Measurements from ENCODE around the gene RAI14. TPM values are rescaled to one million over a fixed set of nuclear protein-coding genes. Genes with fewer than 3 reads are reported as not detected.
"Not testable (repeated sequence)": the region's sequence is repeated elsewhere in the genome, so short reads cannot be mapped to it uniquely, and the experiment has no call there.

RAI14 gene
- total RNA-seq, 1 donor from 2014 or later = 92.7 TPM

- H3K9me3 Mint-ChIP-seq = no peaks in the 10 kb centered on the region
- no peak for DNase-seq (ENCODE audit: low read depth, low spot score)
- H3K4me3 Mint-ChIP-seq = no peak overlapping the region
- H3K27ac Mint-ChIP-seq (ENCODE audit: unreplicated experiment) = no peak overlapping the region
- TF ChIP-seq CTCF (conservative IDR thresholded peaks at IDR 0.05) = no peak
- no peaks in the 10 kb centered on the region for H3K27me3 Mint-ChIP-seq (ENCODE audit: low read depth)
- H3K4me1 Mint-ChIP-seq = no peaks in the 10 kb centered on the region
- H3K36me3 Mint-ChIP-seq (ENCODE audit: low read depth) = peaks cover 42% of the 10 kb centered on the region
Observed at GRCh38 chr5:34822956-34823715, 167.0 kb downstream of the RAI14 start.

- Mint-ChIP-seq H3K4me3 (no peak overlapping the region), H3K9me3 (no peaks in the 10 kb centered on the region), H3K4me1 (peaks cover 6% of the 10 kb centered on the region), H3K27me3 (ENCODE audit: low read depth) (no peaks in the 10 kb centered on the region), H3K36me3 (ENCODE audit: low read depth) (peaks cover 54% of the 10 kb centered on the region), H3K27ac (ENCODE audit: unreplicated experiment) (no peak overlapping the region)
- no peak for DNase-seq (ENCODE audit: low read depth, low spot score)
- TF ChIP-seq CTCF (conservative IDR thresholded peaks at IDR 0.05) = no peak
Observed at GRCh38 chr5:34826347-34826746, 170.2 kb downstream of the RAI14 start.

- Mint-ChIP-seq H3K4me3 (no peak overlapping the region), H3K27ac (ENCODE audit: unreplicated experiment) (no peak overlapping the region)
Observed at GRCh38 chr5:34827588-34828506, 171.7 kb downstream of the RAI14 start.

GRCh38 chr5:34830827-34831226 lies 174.7 kb downstream of the RAI14 start:
- not testable (repeated sequence) for H3K9me3 Mint-ChIP-seq; DNase-seq (ENCODE audit: low read depth, low spot score); H3K27ac Mint-ChIP-seq (ENCODE audit: unreplicated experiment); H3K27me3 Mint-ChIP-seq (ENCODE audit: low read depth); H3K4me3 Mint-ChIP-seq
- Mint-ChIP-seq H3K4me1 (peaks cover 17% of the 10 kb centered on the region), H3K36me3 (ENCODE audit: low read depth) (peaks cover 31% of the 10 kb centered on the region)

More at GRCh38 chr5:34827588-34828506, 171.7 kb downstream of the RAI14 start:
- Mint-ChIP-seq H3K27me3 (ENCODE audit: low read depth) (no peaks in the 10 kb centered on the region), H3K36me3 (ENCODE audit: low read depth) (peaks cover 52% of the 10 kb centered on the region), H3K4me1 (peaks cover 6% of the 10 kb centered on the region), H3K9me3 (no peaks in the 10 kb centered on the region)
- DNase-seq (ENCODE audit: low read depth, low spot score) = no peak
- TF ChIP-seq CTCF (conservative IDR thresholded peaks at IDR 0.05) = no peak

GRCh38 chr5:34831303-34831702 lies 175.2 kb downstream of the RAI14 start:
- TF ChIP-seq CTCF (conservative IDR thresholded peaks at IDR 0.05) = no peak
- Mint-ChIP-seq H3K27me3 (ENCODE audit: low read depth) (no peaks in the 10 kb centered on the region), H3K36me3 (ENCODE audit: low read depth) (peaks cover 29% of the 10 kb centered on the region), H3K4me1 (peaks cover 17% of the 10 kb centered on the region), H3K27ac (ENCODE audit: unreplicated experiment) (no peak overlapping the region), H3K9me3 (no peaks in the 10 kb centered on the region), H3K4me3 (no peak overlapping the region)
- no peak for DNase-seq (ENCODE audit: low read depth, low spot score)

Measured in neural crest cell (in vitro differentiated cells).